Thyroid gland (tissue), 4 donors: ENCODE measurements around the gene TMEM238. TPM values are rescaled to one million over a fixed set of nuclear protein-coding genes. Genes with fewer than 3 reads are reported as not detected.
A peak's percentile ranks its signal among the peaks of the same experiment; 100 is the strongest.
"Not testable (repeated sequence)": the region's sequence is repeated elsewhere in the genome, so short reads cannot be mapped to it uniquely, and the experiment has no call there.

ENCODE experiments used
- DNase-seq, 2 donors: peaks; one replicate each; pipeline ENCODE4 v3.0.0-alpha.2; 2019
- H3K27ac ChIP-seq, 3 donors: fragments of 200-600 bp; sonication (generic); 1 replicate in 2 of 3; 2 replicates in 1 of 3; pipeline ENCODE4 v1.5.1; 2016 to 2019; ENCODE audit warnings: mild to moderate bottlenecking in 1 of 3, moderate library complexity in 1 of 3
- H3K27me3 ChIP-seq: fragments of 200-600 bp; sonication (generic); one replicate; pipeline ENCODE4 v1.5.1; 2019
- H3K36me3 ChIP-seq, 2 donors: fragments of 200-600 bp; sonication (generic); one replicate each; pipeline ENCODE4 v1.5.1; 2016 to 2019
- H3K4me1 ChIP-seq, 2 donors: fragments of 200-600 bp; sonication (generic); one replicate each; pipeline ENCODE4 v1.5.1; 2017 to 2019
- H3K4me3 ChIP-seq, 3 donors: fragments of 200-600 bp; sonication (generic); replicated peaks in 1 of 3; 1 replicate in 2 of 3; 2 replicates in 1 of 3; pipeline ENCODE4 v1.5.1; 2016; ENCODE audit warnings: mild to moderate bottlenecking in 1 of 3
- H3K9me3 ChIP-seq: fragments of 200-600 bp; sonication (generic); one replicate; pipeline ENCODE4 v1.5.1; 2017
- POLR2A ChIP-seq, 2 donors: fragments of 450-650 bp; IDR thresholded peaks; one replicate each; pipeline ENCODE4 v1.6.1; 2017; ENCODE audit warnings: antibody characterized with exemption in 2 of 2, mild to moderate bottlenecking in 2 of 2, moderate library complexity in 1 of 2
- WGBS, 2 donors: methylation state at CpG; one replicate each; pipeline ENCODE4 v1.1.5; 2017; 5-methylcytosine and 5-hydroxymethylcytosine counted together
- intact Hi-C: fragments of 100-400 bp; cut with DNase I; formaldehyde crosslinking; loops from one replicate; pipeline ENCODE4 v1.15.1; 2023
- total RNA-seq, 4 donors: library from RNA; depleted of rRNA; stranded (reverse); fragments of >200 nt; gene quantifications; one replicate each; pipeline ENCODE4 v1.2.3, GENCODE V29; 2016
- TF ChIP-seq, protein P1 (sequence below), 6 experiments: fragments of 200-600 bp in 3 of 6; fragments of 450-650 bp in 3 of 6; sonication (generic) in 3 of 6; IDR thresholded peaks; one replicate each; pipeline ENCODE4 v1.5.1; 2016 to 2019; ENCODE audit warnings: antibody characterized with exemption in 6 of 6, mild to moderate bottlenecking in 2 of 6, inconsistent platforms in 1 of 6, moderate library complexity in 1 of 6

The TMEM238 gene
- total RNA-seq, 4 donors from 2014 or later: 6.3 to 73.5 (median 31.2) TPM

DNA sequence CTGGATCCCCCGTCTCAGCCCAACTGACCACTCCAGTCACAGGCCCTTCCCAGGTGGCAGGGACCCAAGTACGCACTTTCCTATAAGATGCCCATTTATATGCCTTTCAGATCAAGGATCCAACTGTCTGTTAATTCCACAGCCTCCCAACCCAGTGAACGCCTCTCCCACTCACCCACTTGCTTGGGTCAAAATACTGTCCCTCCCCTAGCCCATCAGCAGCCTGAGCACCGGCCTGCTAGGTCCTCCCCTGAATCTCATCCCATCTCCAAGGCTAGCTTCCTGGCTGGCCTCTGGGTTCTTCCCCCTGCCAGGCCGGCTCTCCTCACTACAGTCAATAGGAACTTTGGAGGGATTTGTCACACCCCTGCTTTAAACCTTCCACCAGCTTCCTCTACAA is 21.5 kb upstream of the TMEM238 start:
- Histone ChIP-seq H3K9me3 (no peaks in the 10 kb centered on the region), H3K27me3 (no peaks in the 10 kb centered on the region), H3K4me1 (peaks cover 19 to 23% of the 10 kb centered on the region in 2 donors), H3K27ac (no peak overlapping the region), H3K4me3 (no peak overlapping the region), H3K36me3 (peaks cover 4 to 10% of the 10 kb centered on the region in 2 donors)
- intact Hi-C loops: no loop called here
- WGBS, 2 donors: 88 to 91% methylated on average over 5 of the region's 5 CpGs
- TF ChIP-seq POLR2A (IDR thresholded peaks at IDR 0.05): no peak
- TF ChIP-seq, protein P1, sequence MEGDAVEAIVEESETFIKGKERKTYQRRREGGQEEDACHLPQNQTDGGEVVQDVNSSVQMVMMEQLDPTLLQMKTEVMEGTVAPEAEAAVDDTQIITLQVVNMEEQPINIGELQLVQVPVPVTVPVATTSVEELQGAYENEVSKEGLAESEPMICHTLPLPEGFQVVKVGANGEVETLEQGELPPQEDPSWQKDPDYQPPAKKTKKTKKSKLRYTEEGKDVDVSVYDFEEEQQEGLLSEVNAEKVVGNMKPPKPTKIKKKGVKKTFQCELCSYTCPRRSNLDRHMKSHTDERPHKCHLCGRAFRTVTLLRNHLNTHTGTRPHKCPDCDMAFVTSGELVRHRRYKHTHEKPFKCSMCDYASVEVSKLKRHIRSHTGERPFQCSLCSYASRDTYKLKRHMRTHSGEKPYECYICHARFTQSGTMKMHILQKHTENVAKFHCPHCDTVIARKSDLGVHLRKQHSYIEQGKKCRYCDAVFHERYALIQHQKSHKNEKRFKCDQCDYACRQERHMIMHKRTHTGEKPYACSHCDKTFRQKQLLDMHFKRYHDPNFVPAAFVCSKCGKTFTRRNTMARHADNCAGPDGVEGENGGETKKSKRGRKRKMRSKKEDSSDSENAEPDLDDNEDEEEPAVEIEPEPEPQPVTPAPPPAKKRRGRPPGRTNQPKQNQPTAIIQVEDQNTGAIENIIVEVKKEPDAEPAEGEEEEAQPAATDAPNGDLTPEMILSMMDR (IDR thresholded peaks at IDR 0.05): no peak
- no peak for DNase-seq

DNA sequence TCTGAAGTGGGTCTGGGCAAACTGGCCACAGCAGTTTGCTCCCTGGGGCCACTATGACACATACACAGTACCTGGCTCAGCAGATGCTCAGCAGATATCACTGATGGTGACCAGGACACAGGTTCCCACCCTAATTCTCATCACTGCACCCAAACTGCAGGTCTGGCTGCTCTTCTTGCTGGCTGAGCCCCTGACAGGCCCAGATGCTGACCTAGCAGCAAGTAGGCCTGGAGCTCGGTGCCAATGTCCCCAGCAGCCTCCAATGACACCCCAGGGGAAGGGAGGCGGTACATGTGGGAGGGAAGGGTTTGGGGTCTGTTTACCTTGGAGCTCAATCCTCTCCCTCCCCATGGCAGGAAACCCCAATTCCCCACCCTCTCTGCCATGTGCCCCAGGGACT is 18.4 kb upstream of the TMEM238 start:
- 77 to 83% methylated on average over 2 of the region's 2 CpGs for WGBS, 2 donors
- intact Hi-C loops: no loop called here
- no peak for TF ChIP-seq POLR2A (IDR thresholded peaks at IDR 0.05)
- TF ChIP-seq, protein P1 (IDR thresholded peaks at IDR 0.05): no peak

DNA sequence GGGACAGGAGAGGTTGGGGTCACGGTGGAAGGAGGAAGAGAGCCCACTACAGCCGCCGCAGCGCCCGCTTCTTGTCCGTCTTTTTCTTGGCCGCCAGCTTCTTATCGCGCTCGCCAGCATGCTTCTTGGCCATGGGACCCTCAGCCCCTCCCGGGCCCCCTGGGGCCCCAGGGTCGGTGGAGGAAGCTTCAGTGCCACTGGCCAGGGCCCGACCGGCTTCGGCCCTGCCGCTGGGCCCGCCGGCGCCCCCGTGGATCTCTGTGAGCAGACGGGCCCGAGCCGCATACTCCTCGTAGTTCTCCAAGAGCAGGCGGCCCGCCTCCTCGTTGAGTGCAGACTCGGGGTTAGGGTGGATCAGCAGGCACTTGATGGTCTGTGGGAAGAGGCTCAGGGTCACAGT is 17.3 kb upstream of the TMEM238 start:
- 80 to 85% methylated on average over 1 to 20 of the region's 28 CpGs for WGBS, 2 donors
- H3K4me3 ChIP-seq, H3K27me3 ChIP-seq, intact Hi-C loops, DNase-seq, H3K9me3 ChIP-seq, H3K27ac ChIP-seq: not testable (repeated sequence)
- Histone ChIP-seq H3K36me3 (peaks cover 4 to 10% of the 10 kb centered on the region in 2 donors), H3K4me1 (peaks cover 13 to 21% of the 10 kb centered on the region in 2 donors)

More for the DNA sequence above, 18.4 kb upstream of the TMEM238 start:
- H3K36me3 ChIP-seq: peaks cover 4 to 10% of the 10 kb centered on the region in 2 donors
- peaks cover 19 to 28% of the 10 kb centered on the region in 2 donors for H3K4me1 ChIP-seq
- no peak overlapping the region for H3K4me3 ChIP-seq
- H3K27ac ChIP-seq: no peak overlapping the region
- H3K27me3 ChIP-seq: no peaks in the 10 kb centered on the region
- DNase-seq: no peak
- H3K9me3 ChIP-seq: no peaks in the 10 kb centered on the region

DNA sequence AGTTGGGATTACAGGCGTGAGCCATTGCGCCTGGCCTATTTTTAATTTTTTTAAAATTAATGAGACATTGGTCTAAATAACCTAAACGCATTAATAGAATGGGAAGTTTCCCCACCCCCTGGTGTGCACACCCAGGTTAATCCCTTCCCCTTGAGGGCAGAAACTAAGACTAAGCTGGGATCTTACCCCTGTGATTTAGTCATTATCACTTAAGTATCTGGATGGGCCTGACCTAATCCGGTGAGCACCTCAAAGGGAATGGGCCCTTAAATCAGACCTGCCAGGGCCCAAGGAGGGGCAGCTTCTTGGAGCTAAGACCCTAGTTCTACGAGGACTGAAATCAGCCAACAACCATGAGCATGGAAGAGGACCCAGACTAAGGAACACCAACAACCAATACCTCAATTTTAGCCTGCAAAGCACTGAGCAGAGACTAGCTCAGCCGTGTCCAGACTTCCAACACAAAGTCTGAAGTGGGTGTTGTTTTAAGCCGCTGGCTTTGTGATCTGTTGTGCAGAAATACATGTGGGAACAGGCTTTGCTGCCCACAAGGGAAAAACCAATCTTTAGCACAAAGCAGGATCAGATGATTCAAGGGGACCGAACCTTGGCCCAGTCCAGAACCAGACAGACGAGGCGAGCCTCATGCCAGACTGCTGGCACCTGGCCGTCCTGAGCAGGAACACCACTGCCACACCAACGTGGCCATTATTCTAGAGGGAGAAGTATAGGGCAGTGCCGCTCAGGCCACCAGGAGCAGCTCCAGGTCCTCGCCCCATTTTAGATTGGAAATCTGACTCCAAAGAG is 16.4 kb upstream of the TMEM238 start:
- intact Hi-C loops: no loop called here
- no peak for TF ChIP-seq POLR2A (IDR thresholded peaks at IDR 0.05)
- TF ChIP-seq, protein P1 (IDR thresholded peaks at IDR 0.05): no peak
- no peak overlapping the region for H3K4me3 ChIP-seq
- DNase-seq: peak; percentile 68 to 72
- peak overlapping the region in 2 of 3 donors; percentile 26 to 33 for H3K27ac ChIP-seq
- 51 to 80% methylated on average over 11 to 14 of the region's 14 CpGs for WGBS, 2 donors
- H3K9me3 ChIP-seq: no peaks in the 10 kb centered on the region
- H3K36me3 ChIP-seq: peaks cover 4 to 10% of the 10 kb centered on the region in 2 donors
- H3K4me1 ChIP-seq: peaks cover 10 to 14% of the 10 kb centered on the region in 2 donors
- H3K27me3 ChIP-seq: no peaks in the 10 kb centered on the region

DNA sequence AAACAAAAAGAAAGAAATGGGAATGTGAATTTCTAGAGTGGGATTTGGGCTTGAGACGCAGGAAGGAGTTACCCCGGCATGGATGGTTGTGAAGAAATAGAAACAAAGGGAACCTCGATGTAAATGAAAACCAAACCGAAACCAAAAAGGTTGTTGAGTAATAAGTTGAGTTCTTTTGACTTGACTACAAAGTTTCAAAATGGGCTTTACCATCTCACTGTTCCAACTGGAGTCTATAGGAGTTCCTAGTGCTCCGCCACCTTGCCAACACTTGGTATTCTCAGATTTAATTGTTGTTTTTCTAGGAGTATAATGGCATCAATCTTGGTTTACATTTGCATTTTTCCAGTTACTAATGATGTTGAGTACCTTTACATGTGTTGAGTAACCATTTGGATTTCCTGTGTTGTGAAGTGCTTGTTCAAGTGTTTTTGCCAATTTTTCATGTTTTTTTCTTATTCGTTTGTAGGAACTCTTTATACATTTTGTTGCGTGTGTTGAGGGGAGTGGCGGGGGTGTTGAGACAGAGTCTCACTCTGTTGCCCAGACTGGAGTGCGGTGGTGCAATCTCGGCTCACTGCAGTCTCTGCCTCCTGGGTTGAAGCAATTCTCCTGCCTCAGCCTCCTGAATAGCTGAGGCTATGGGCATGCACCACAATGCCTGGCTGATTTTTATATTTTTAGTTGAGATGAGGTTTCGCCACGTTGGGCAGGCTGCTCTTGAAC is 14.3 kb upstream of the TMEM238 start:
- no peak overlapping the region for H3K4me3 ChIP-seq
- no peak for DNase-seq
- H3K27me3 ChIP-seq: no peaks in the 10 kb centered on the region
- H3K9me3 ChIP-seq: no peaks in the 10 kb centered on the region
- H3K27ac ChIP-seq: no peak overlapping the region
- H3K36me3 ChIP-seq: peaks cover 4% of the 10 kb centered on the region in 2 donors
- intact Hi-C loops: no loop called here
- TF ChIP-seq, protein P1 (IDR thresholded peaks at IDR 0.05): no peak
- TF ChIP-seq POLR2A (IDR thresholded peaks at IDR 0.05): no peak
- WGBS, 2 donors: 87% methylated on average over 10 to 12 of the region's 12 CpGs
- peaks cover 10 to 14% of the 10 kb centered on the region in 2 donors for H3K4me1 ChIP-seq
